Mesothelial cell of epicardium (in vitro differentiated cells): ENCODE measurements around the gene CEP78. TPM values are rescaled to one million over a fixed set of nuclear protein-coding genes. Genes with fewer than 3 reads are reported as not detected.

Experiments used
- DNase-seq, 2 experiments: peaks; one replicate each; pipeline ENCODE4 v3.0.0; 2021; ENCODE audit warnings: low spot score in 2 of 2; ENCODE audit not compliant: unreplicated experiment in 2 of 2
- H3K27ac Mint-ChIP-seq: 2 replicates; pipeline ENCODE4 v1.8.0; 2021; ENCODE audit warnings: mixed read lengths
- H3K27me3 Mint-ChIP-seq: 2 replicates; pipeline ENCODE4 v1.8.0; 2021; ENCODE audit warnings: low read depth, mixed read lengths
- H3K36me3 Mint-ChIP-seq: 2 replicates; pipeline ENCODE4 v1.8.0; 2021; ENCODE audit warnings: mixed read lengths
- H3K4me1 Mint-ChIP-seq: 2 replicates; pipeline ENCODE4 v1.8.0; 2021; ENCODE audit warnings: mixed read lengths
- H3K4me3 Mint-ChIP-seq: 2 replicates; pipeline ENCODE4 v1.8.0; 2021; ENCODE audit warnings: mild to moderate bottlenecking, moderate library complexity, mixed read lengths
- H3K9me3 Mint-ChIP-seq: 2 replicates; pipeline ENCODE4 v1.8.0; 2021; ENCODE audit warnings: mixed read lengths
- total RNA-seq: library from RNA; stranded (reverse); gene quantifications from 3 replicates; pipeline ENCODE4 v1.2.1, GENCODE V29; 2021
- TF ChIP-seq, protein P1 (sequence below): fragments of 200-600 bp; sonication (generic); IDR thresholded peaks from one replicate; pipeline ENCODE4 v1.5.0; 2021; ENCODE audit warnings: antibody characterized with exemption; ENCODE audit not compliant: unreplicated experiment

CEP78 gene
- total RNA-seq, 1 donor from 2014 or later, result 40.9 TPM

DNA sequence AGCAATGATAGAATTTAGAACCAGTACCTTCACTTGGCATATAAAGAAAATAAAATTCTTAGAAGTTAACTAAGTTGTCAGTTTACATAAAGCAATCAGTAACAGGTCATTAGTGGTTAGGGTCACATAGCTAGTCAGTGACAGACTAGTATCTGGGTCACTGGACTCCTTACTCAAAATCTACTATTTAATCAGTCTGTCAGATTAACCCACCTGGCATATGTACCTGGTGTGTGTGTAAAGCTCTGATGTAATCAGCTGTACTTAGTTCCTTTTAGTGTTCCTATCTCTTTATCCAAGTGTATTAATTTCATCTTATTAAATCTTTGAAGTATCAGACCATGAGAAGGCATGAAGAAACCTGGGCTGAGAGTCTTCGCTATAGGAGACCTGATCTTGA is 7.3 kb downstream of the CEP78 start:
- Mint-ChIP-seq H3K9me3 (no peaks in the 10 kb centered on the region), H3K4me3 (no peak overlapping the region), H3K27ac (no peak overlapping the region), H3K4me1 (peaks cover 12% of the 10 kb centered on the region), H3K27me3 (no peaks in the 10 kb centered on the region), H3K36me3 (peaks cover 39% of the 10 kb centered on the region)
- DNase-seq, result no peak
- TF ChIP-seq, protein P1, sequence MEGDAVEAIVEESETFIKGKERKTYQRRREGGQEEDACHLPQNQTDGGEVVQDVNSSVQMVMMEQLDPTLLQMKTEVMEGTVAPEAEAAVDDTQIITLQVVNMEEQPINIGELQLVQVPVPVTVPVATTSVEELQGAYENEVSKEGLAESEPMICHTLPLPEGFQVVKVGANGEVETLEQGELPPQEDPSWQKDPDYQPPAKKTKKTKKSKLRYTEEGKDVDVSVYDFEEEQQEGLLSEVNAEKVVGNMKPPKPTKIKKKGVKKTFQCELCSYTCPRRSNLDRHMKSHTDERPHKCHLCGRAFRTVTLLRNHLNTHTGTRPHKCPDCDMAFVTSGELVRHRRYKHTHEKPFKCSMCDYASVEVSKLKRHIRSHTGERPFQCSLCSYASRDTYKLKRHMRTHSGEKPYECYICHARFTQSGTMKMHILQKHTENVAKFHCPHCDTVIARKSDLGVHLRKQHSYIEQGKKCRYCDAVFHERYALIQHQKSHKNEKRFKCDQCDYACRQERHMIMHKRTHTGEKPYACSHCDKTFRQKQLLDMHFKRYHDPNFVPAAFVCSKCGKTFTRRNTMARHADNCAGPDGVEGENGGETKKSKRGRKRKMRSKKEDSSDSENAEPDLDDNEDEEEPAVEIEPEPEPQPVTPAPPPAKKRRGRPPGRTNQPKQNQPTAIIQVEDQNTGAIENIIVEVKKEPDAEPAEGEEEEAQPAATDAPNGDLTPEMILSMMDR, result no peak

DNA sequence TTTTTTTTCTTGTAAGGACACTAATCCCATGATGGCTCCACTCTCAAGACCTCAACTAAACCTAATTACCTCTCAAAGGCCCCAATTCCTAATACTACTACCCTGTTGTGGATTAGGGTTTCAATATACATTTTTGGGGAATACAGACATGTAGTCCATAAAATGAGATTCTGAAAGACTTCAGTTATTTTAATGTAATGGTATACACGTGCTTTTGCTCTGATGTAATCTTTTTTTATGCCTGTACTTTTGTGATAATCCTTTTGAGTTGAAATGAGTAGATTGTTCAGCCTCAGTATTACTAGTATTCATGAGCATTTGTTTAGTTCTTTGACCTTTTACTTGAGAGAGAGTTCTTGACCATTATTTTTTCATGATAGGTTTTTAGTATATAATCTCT is 9.5 kb downstream of the CEP78 start:
- TF ChIP-seq, protein P1, result no peak
- Mint-ChIP-seq H3K9me3 (no peaks in the 10 kb centered on the region), H3K4me1 (no peaks in the 10 kb centered on the region), H3K36me3 (peaks cover 44% of the 10 kb centered on the region), H3K4me3 (no peak overlapping the region), H3K27me3 (no peaks in the 10 kb centered on the region), H3K27ac (no peak overlapping the region)
- no peak for DNase-seq

DNA sequence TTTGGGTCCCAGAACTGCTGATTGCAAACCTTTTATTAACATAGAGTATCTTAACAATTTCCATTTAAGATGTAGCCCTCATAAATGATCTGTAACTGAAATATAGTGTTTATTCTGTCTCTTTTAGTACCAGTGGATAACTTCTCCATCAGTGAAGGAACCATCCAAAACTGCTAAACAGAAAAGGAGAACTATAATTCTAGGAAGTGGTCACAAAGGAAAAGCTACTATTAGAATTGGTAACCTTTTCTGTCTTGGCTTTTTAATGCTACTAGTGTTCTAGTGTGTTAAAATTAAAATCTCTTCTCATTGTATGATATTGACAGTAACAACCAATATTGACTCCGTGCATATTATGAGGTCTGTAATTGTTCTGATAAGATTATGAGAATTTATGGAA is 12.8 kb downstream of the CEP78 start:
- Mint-ChIP-seq H3K9me3 (no peaks in the 10 kb centered on the region), H3K27ac (no peak overlapping the region), H3K4me3 (no peak overlapping the region), H3K27me3 (no peaks in the 10 kb centered on the region), H3K4me1 (no peaks in the 10 kb centered on the region), H3K36me3 (peaks cover 38% of the 10 kb centered on the region)
- DNase-seq, result no peak
- TF ChIP-seq, protein P1, result no peak

DNA sequence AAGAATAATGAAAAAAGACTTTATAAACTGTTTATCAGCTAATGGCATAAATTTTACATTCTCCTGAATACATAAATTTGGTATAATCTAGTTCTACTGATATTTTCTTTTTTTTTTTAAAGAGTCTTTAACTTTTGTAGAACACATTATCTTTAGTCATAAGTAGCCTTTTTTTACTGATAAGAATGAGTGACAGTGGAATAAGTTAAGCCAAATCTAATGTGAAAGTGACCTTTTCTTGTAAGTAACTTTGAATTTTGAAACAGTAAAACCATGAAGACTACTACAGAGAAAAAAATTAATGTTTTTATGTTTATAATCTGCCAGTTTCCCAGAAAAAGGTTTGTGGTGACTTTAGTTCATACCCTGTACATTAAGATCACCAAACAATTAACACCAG is 13.7 kb downstream of the CEP78 start:
- H3K9me3 Mint-ChIP-seq, result no peaks in the 10 kb centered on the region
- H3K36me3 Mint-ChIP-seq, result peaks cover 43% of the 10 kb centered on the region
- no peaks in the 10 kb centered on the region for H3K27me3 Mint-ChIP-seq
- H3K27ac Mint-ChIP-seq, result no peak overlapping the region
- no peaks in the 10 kb centered on the region for H3K4me1 Mint-ChIP-seq
- DNase-seq, result no peak
- H3K4me3 Mint-ChIP-seq, result no peak overlapping the region
- TF ChIP-seq, protein P1, result no peak

DNA sequence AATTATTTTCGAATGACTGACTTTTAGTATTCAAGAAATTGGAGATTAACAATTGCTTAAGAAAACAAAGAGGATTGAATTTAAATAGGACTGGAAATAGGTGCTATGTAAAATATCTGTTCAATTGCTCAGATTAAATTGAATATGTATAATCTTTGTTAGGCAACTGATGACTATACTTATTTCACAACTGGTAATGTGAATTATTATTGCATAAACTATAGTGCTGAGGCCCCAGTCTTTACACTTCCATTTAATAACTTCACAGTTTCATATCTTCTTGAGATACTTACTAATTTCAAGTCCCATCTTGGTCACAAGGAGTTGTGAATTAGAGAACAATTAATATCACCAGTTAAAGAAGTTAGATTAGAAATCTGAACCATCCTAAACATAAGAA is 16.7 kb downstream of the CEP78 start:
- Mint-ChIP-seq H3K4me1 (no peaks in the 10 kb centered on the region), H3K27ac (no peak overlapping the region), H3K27me3 (no peaks in the 10 kb centered on the region), H3K36me3 (peaks cover 33% of the 10 kb centered on the region), H3K9me3 (no peaks in the 10 kb centered on the region), H3K4me3 (no peak overlapping the region)
- no peak for DNase-seq
- TF ChIP-seq, protein P1, result no peak

DNA sequence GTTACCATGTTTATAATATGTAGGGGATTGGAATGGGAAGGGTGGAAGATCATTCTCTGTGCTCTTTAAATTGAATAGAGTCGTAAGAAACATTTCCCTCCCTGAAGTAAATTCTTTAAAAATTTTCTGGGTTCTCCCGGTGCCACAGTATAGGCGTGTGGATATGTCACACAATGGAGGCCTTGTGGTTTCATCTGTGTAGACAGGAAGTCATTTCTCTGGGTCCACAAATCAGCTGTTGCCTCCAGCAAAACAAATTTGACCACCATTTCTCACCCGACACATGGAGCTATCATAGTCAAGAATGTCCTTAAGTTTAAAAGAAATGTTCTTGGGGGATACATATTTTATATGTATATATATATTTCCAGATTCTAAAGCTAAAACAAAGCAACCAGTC is 17.4 kb downstream of the CEP78 start:
- H3K27me3 Mint-ChIP-seq, result no peaks in the 10 kb centered on the region
- H3K9me3 Mint-ChIP-seq, result no peaks in the 10 kb centered on the region
- DNase-seq, result no peak
- peaks cover 29% of the 10 kb centered on the region for H3K36me3 Mint-ChIP-seq
- no peaks in the 10 kb centered on the region for H3K4me1 Mint-ChIP-seq
- no peak overlapping the region for H3K4me3 Mint-ChIP-seq
- TF ChIP-seq, protein P1, result no peak
- H3K27ac Mint-ChIP-seq, result no peak overlapping the region
